ENCODE measurements around the gene CDC6.

GRCh38 chr17:40342504-40343218 lies 55.0 kb downstream of the CDC6 start:
- TF ChIP-seq CTCF (conservative IDR thresholded peaks at IDR 0.05; ENCODE audit: low read length) (no peak), EZH2phosphoT487 (IDR thresholded peaks at IDR 0.05; ENCODE audit: borderline replicate concordance) (no peak)
